Activated CD4-positive, CD25-positive, alpha-beta regulatory T cell treated with anti-CD3 and anti-CD28 coated beads, Interleukin-2, amount 50 U/mL, for 16 hours (primary cell): ENCODE data around the gene TMEM165.

ENCODE experiments used
- DNase-seq: peaks from one replicate; pipeline ENCODE4 v3.0.0-alpha.2; 2020; ENCODE audit warnings: low read depth, low spot score

TMEM165 gene

DNA sequence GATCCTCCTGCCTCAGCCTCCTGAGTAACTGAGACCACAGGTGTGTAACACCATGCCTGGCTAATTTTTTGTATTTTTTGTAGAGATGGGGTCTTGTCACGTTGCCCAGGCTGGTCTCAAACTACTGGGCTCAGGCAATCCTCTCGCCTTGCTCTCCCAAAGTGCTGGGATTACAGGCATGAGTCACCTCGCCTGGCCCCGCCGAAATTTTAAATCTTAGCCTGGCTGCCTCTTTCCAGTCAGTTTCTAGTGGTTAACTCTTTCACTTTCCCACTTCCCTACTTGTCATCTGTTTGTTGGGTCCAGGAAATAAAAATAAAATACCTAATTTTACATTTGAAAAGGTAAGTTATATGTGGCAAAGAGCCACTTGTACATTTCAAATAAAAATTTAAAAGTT is 62.4 kb downstream of the TMEM165 start:
- no peak for DNase-seq

GRCh38 chr4:55458611-55459010 is 62.9 kb downstream of the TMEM165 start:
- no peak for DNase-seq

DNA sequence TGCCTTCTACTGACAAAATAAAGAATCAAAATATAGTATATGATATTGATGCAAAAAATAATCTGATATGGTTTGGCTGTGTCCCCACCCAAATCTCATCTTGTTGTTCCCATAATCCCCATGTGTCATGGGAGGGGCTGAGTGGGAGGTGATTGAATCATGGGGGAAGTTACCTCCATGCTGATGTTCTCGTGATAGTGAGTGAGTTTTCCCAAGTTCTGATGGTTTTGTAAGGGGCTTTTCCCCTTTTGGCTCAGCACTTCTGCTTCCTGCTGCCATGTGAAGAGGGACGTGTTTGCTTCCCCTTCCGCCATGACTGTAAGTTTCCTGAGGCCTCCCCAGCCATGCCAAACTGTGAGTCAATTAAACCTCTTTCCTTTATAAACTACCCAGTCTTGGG is 70.2 kb downstream of the TMEM165 start:
- DNase-seq: no peak

DNA sequence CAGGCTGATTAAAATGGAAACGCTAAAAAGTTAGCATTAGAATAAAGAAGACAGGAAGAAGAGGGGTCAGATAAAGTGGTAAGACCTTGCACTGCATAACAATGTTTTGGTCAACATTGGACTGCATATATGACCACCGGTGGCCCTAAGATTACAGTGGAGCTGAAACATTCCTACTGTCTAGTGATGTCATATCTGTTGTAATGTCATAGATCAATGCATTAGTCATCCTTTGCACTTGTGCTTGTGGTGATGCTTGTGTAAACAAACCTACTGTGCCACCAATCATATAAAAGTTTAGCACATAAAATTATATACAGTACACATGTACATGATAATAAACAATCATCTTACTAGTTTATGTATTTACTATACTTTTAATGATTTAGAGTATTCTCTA is 73.0 kb downstream of the TMEM165 start:
- DNase-seq: no peak

- DNase-seq: no peak
Measured at GRCh38 chr4:55469979-55470378, 74.2 kb downstream of the TMEM165 start.
